GM19193 (cell line): ENCODE results near the gene TGFBR3.

Source experiments
- POLR2A ChIP-seq: IDR thresholded peaks from 4 replicates; pipeline ENCODE4 v1.6.1; 2011; ENCODE audit not compliant: insufficient read depth, insufficient read length; ENCODE audit errors: extremely low read depth

TGFBR3 gene

DNA sequence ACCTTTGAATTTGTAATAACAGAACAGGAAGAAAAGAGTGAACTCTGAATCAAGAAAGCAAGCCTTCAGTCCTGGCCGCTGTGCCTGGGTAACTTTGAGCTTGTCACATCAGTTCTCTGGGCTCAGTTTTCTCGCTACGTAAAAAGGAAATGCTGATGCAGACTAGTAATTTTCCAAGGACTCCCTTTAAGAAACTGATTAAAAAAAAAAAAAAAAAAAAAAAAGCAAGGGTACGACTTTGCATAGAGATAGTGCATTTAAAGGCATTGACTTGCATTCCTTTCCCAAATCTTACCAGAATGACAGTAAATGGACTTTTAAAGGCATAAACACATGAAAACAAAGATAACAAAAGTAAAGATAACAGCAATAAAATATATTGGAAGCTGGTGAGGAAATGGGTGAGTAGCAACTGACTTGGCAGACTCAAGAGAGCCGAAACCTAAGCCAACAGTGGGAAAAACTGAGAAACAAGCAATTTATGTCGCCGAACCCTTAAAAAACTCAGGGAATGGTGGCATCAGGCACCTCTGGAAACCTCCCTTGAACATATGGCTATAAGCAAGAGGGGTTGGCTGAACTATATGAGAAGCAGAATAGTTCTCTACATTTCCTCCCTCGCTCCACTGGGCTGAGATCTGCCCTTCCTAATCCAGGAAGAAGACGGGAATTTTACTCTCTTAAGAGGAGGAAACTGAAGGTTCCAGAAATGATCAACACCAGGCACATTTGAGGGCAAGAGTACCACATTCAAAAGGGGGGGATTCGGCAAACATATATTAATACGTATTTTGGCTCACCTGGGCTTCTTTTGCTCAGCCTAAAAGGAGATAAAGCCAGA, 196.1 kb downstream of the TGFBR3 start:
- no peak for TF ChIP-seq POLR2A

DNA sequence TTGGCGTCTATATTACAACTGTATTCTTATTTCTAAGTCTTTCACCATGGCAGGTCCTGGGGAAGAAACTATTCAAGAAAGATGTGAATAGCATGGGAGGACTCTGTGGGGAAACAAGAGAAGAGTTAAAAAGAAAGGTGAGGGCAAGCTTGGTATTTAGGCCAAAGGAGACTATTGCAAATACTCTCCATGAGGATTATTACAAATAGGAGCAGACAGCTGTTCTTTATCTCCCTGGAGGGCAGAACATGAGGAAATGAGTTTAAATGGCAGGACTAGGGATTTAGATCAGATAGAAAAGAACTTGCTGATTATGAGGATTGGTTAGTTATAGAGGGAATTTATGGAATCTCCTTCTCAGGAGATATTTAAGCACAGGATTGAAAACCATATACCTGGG, 198.5 kb downstream of the TGFBR3 start:
- TF ChIP-seq POLR2A, result no peak

DNA sequence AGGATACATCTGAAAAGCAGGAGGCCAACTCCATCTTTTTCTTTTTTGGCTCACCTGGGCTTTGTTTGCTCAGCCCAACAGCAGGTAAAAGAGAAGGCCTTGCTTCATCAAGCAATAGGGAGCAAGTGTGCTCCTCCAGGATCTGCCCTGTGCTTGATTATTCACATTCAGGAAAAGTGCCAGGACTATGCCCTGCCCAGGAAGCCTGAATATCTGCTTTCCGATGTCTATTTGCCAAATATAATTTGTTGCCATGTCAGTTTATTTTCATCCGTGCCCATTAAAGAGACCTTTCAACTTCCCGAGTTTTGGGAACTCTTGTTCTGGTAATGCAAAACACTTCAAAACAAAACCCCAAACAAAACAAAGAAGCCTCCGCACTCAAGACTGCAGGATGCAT, 200.0 kb downstream of the TGFBR3 start:
- no peak for TF ChIP-seq POLR2A

DNA sequence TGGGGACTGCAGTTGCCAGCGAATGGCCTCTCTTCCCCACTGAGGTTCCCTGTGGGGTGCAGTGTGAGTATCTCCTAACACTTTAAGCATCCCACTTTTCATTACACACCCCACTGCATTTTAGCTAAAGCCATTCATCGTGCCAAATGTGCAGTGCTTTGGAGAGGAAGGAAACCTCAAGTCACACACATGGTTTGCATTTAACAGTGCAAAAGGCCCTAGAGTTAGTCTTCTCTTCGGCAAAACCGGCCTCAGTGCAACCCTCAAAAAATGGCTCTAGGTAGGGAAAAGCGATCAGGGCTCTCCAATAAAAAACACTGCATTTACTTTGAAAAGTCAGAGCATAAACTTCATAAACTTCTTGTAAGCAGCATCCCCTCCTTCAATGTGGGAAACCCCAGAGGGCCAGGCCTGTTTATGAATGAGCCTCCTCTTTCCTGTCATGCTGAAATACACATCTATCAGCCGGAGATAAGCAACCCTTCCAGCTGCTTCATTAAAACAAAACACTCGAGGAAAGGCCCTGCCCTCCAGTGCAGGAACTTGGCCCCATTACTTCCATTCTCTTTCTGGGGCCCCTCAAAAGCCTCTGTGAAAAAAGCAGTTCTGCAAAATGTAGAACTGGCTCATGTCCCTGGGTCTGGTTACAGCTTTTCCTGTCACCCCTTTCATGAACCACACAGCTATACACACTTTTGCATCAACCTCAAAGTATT, 201.3 kb downstream of the TGFBR3 start:
- TF ChIP-seq POLR2A, result no peak

DNA sequence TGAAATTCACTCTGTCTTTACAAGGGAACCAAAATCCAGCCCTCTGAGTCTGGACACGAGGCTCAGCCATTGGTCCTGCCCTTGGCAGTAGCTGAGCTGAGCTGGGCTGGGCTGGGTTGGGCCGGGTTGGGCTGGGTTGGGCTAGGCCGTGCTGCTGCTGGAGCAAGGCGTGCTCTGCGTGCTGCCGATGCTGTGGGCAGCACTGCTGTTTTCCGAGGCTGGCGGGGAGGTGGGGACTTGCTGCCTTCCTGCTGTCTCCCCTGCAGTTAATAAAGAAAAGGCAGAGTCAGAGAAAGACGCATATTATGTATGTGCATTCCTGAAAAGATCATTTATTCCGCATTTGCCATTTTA, 202.4 kb downstream of the TGFBR3 start:
- TF ChIP-seq POLR2A, result no peak

DNA sequence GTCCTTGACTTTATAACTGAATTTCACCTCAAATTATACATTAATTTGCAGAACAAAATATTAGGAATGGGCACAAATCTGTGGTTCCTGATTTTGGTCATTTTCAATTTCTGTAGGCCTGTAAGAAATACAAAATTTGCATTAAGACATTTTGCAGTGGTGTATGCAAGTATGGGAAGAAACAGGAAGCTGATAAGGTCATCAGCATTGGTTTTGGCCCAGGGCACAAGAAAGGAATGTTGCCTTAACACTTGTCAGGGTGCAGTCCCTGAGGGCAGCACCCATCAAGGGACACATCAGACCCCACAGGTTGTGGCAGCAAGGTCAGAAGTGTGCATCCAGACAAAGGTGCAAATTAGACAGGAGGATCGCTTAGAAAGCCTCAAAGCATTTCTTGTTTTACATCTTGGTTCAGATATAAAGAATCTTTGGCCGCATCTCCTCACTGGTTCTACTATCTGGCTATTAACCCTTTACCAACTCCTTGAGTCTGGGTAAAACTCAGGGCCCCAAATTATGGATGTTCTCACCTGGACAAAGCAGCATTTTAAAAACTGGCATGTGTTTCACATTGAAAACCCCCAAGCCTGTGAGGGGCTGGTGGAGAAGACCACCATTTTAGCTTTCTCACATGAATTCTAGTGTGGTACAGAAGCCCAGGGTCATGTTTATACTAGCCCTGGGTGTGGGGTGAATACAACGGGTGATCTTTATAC, 202.9 kb downstream of the TGFBR3 start:
- no peak for TF ChIP-seq POLR2A

DNA sequence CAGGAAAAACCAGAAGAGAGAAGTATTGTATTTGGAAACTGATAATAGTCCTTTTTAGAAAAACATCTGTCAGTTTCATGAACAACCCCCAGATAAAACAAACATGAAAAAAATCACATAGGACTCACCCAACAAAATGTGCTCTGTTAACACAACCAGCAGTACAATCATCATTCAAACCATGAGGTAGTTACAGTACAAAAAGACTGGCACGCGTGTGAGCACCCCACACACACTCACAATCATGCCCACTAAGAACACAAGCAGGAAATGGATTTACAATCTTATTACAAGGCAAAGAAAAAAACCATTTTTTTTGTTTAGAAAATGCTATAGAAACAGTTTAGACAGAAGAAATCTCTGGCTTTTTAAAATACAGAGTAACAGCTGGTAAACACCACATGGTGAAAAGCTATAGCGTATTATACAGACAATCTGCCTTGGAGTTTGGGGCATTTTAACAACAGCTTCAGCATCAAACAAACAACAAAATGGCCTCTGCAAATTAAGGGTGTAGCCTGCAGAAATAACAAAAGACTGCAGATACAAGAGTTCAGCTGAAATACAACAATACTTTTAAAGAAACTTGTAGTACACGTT, 205.3 kb downstream of the TGFBR3 start:
- no peak for TF ChIP-seq POLR2A

DNA sequence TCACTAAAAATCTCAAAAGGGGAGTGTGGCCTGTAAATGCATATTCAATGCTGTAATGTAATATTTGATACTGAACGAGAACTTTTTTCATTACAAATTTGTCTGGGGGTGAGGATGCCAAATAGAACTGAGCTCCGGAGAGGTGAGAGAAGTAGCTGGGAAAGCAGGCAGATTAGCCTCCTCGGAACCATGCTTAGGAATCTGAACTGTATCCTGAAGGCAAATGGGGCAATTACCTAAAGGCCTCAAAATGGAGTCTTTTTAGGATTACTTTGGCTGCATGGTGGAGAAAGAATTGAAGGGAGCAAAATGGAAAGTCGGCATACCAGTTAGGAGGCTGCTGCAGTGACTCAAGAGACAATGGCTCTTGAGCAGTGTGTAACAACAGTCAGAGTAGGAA, 206.5 kb downstream of the TGFBR3 start:
- TF ChIP-seq POLR2A, result no peak

DNA sequence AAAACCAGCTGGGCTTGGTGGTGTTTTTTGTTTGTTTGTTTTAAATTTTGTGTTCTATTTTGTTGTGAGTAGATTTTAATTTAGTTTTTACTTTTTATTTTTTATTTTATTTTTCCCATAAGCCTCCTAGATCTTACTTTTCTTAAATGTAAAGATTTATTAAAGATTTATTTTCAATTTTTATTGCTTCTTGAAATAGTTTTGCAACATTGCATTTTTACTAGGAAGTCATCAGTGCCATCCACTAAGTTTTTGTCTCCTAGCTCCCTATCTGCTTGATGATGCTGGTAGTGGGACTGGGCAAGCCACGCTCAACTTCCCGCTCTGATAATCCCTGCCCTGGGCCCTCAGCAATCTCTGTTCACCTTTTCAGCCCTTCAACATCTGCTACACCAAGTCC, 209.9 kb downstream of the TGFBR3 start:
- TF ChIP-seq POLR2A, result no peak

DNA sequence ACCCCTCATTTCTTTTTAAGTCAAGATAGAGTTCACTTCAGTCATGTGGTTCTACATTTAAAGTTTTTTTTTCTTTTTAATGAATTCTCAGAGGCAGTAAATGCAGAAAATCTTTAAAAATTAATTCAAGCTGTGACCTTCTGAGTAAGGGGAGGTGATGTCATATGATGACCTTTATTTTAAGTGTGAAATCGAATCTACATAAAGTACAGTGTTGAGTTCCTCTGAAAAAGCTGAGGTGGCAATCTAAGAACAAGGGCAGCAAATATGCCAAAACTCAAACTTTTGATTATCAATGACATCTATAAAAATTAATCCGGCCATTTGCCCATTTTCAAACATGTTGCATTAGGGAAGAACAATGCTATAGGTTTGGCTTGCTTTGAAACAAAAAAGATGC, 211.8 kb downstream of the TGFBR3 start:
- TF ChIP-seq POLR2A, result no peak

DNA sequence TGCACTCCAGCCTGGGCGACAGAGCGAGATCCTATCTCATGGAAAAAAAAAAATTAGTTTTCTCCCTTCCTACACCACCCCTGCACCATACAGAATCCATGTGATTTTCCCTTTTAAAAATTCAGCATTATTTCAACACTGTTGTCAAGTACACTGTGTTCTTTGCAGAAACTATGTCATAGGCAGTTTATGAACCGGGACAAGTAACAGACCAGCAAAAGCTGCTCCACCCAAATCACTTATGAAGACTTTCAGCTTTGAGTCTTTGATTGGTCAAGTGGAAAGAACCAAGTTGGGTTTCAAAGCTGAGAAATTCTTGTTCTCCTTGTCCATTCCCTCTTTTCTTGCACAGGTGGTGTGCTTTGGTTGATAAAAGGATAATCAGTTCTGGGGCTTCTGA, 212.3 kb downstream of the TGFBR3 start:
- TF ChIP-seq POLR2A, result no peak

DNA sequence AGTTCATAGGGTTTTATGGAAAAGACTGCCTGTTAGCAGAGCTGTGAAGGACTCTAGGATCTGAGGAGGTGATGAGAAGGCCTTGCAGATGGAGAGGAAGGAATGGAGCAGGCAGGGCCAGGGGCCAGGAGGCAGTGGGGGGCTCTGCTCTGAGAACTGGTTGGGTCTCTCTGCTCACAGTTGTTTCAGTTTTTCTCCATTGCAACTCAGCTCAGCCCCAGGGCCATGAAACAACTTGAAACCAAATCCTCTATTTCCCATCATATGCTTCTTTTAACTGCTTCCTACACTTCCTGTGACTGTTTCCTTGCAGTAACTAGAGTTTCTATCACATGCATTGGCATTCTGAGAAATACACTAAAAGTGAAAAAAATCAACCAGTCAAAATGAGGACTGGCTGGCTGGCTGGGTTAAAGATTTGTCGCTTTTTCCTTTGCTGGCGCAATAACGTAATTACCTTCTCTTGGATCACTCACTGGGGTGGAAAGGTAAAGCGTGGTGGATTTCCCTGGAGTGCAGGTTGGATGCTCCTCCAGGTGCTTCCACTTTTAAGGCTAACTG, 213.3 kb downstream of the TGFBR3 start:
- TF ChIP-seq POLR2A, result no peak

DNA sequence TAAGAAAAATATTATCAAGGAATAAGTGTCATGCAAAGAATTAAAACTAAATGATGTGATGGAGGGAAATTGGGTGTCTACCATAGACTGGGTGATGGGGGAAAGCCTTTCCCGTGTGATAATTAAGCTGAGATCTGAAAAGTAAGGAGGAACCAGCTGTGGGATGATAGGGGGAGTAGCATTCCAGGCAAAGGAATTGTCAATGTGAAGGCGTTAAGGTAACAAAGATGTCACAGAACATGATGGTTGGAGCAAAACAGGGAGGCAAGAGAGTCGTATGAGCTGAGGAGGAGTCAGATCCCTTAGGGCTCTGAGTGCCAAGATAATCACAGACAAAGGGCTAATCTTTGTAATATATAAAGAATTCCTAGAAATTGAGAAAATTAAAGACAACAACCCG, 215.2 kb downstream of the TGFBR3 start:
- no peak for TF ChIP-seq POLR2A

DNA sequence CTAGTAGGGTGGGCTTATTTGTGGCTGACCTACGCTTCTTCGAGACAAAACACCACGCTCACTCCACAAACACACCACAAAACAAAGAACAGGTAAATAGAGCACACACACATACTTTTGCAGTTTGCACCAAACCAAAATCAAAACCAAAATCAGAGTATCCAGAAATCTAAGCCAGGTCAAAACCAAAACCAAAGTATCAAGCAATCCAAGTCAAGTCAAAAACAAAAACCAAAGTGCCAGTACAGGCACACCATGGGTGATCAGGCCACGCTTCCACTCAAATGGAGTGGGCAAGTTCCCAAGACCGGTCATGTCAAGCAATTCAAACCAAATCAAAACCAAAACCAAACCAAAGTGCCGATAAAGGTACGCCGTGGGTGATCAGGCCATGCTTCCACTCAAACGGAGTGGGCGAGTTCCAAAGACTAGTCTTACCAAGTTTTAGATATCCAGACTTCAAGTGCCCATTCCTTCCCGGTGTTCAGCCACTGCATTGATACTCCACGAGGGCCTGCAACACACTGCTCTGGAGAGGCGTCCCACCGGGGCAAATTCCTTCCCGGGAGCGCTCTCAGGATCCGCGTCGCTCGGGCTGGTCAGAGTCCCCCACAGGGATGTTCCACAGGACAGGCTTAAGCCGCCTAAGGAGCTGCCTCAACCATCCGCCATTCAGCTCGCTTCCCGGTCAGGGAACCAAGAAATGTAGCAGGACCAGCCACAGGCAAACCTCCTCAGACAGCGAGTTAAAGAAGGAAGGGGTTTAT, 216.2 kb downstream of the TGFBR3 start:
- TF ChIP-seq POLR2A, result no peak
